Measurements from ENCODE around the gene MOB3A.

- TF ChIP-seq EP300 (IDR thresholded peaks at IDR 0.05) (no peak), POLR2AphosphoS5 (IDR thresholded peaks at IDR 0.05) (no peak), CTCF (IDR thresholded peaks at IDR 0.05) (no peak)
These were observed 16.9 kb downstream of the MOB3A start for GRCh38 chr19:2079076-2079864.

All from upper lobe of left lung (tissue), 4 donors.